GM18873 (cell line): ENCODE results near the gene CAPS.
A peak's percentile ranks its signal among the peaks of the same experiment; 100 is the strongest.

ENCODE experiments used
- ATAC-seq: cut with Tn5 transposase; IDR thresholded peaks from one replicate; pipeline ENCODE4 v1.9.1; 2021; ENCODE audit warnings: mild to moderate bottlenecking, moderate library complexity, moderate number of reproducible peaks; ENCODE audit not compliant: unreplicated experiment, low FRiP score

Gene CAPS

GRCh38 chr19:5891938-5892771 is 21.9 kb upstream of the CAPS start:
- ATAC-seq: no peak

DNA sequence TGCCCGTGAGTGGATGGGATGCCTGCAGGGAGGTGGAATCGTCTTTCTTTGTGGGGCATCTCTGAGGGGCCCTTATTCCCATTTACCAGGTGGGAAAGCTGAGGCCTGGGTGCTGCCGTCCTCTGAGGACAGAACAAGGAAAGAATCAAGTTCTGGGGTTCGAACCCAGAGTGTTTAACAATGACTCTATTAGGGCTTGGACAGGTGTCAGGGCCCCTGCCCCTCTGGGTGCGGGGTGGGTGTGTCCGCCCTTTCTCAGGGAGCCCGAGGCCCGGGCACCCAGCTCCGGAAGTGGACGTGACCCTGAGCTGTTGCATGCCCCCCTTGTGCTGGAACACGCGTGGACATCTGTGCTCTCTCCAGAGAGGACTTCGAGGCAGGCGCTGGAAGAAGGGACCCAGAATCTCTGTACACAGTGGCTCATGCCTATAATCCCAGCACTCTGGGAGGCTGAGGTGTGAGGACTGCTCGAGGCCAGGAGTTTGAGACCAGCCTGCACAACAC is 21.2 kb upstream of the CAPS start:
- no peak for ATAC-seq

DNA sequence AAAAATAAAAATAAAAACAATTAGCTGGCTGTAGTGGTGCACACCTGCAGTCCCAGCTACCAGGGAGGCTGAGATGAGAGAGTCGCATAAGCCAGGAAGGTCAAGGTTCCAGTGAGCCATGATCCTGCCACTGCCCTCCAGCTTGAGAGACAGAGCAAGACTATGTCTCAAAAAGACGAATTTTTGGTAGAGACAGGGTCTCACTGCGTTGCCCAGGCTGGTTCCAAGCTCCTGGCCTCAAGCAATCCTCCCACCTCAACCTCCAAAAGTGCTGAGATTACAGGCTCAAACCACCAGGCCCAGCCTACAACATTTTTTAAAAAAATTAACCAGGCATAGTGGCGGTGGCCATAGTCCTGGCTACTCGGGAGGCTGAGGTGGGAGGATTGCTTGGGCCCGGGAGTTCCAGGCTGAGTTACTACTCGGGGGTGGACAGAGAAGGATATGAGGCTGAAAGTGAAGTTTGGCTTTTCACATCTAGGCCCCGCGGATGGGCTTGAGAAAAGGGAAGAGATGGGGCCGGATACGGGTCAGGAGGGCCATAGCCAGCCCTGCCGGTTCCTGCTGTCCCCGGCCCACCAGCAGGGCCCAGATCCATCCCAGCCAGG is 20.7 kb upstream of the CAPS start:
- no peak for ATAC-seq

GRCh38 chr19:5893907-5894703 is 19.9 kb upstream of the CAPS start:
- ATAC-seq: no peak

DNA sequence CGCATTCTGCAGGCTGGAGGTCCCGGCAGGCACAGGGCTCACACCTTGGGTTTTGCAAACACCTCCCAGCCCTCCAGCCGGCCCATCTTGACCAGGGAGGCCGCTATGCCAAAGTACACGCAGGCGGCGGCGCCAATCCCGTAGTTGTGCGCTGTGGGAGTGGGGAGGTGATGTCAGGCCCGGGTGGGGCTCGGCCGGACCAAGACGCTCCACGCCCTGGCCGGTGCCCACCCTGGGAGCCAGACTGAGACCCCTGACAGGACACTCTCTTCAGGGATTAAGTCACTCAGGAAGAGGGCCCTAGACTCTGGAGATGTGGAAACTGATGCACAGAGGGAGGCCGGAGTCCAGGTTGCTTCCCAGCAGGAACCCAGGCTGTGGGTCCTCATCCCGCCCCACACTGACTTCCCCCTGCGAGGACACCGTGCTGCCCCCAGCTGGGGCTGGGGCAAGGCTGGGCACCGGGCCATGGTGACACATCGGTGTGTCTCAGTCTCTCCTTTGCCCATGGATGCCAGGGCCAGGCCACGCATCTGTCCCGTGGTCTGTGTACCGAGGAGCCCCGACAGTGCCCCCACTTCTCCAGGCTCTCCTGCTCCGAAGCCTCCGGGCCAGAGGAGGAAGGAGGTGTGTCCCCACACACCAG is 19.2 kb upstream of the CAPS start:
- ATAC-seq: no peak

DNA sequence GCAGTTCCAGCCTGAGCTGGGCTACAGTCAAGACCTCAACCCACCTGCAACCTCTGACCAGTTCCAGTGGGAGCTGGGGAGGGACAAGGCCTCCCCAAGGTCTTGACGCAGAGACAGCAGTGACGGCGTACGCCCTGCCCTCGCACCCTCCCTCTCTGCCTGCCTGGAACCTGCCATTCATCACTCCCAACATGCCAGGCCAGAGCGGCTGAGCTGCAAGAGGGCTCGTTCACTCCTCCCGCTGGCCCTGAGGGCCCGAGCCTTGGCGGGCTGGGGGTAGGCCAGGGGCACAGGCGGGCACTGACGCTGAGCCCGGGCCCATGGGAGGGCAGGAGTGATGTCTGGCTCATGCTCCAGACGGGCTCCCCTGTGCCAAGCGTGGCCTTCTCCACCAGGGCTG is 18.6 kb upstream of the CAPS start:
- no peak for ATAC-seq

DNA sequence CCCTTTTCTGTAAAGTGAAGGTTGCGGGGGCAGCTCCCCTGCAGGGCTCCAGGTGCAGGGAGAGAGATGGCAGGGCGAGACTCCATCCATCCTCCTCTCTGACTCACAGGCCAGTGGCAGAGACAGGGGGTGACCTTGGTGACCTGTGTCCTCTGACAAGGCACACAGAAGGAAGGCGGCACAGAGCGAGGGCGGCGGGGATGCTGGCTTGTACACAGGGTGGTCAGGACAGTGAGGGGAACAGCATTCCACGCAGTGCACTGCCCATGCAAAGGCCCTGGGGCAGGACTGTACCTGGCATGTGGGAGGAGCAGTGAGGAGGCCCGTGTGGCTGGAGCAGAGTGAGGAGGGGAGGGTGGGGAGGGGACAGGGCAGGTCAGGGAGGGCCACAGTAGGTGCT is 18.2 kb upstream of the CAPS start:
- ATAC-seq: no peak

DNA sequence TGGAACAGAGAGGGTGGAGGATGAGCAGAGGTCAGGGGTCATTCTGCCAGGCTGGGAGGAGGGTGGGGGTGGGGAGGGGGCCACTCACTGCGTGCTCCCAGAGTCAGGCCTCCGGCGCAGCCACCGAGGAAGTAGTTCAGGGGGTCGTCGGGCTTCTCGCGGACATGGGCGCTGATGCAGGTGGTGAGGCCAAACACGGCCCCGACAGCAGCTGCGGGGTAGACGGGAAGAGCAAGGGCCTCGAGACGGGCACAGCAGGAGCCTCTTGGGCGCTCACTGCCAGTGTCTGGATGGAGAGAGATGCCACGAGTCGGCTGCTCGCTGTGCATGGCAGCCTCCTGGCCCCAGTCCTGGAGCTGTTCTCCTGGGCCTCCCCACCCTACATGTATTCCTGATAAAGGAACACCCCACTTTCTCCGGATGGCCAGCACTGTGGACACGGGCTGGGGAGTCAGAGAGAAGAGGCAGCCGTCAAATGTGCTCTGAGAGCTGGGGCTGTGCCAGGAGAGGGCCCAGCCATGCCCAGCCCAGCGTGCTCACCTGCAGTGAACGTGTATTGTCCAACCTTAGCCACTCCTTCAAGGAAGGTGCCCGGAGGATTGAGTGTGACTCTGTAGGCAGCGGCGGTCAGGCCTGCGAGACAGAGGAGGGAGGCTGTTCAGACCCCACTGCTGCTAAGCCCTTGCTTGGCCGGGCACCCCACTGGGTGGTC is 17.5 kb upstream of the CAPS start:
- no peak for ATAC-seq

GRCh38 chr19:5897189-5897969 is 16.7 kb upstream of the CAPS start:
- no peak for ATAC-seq

DNA sequence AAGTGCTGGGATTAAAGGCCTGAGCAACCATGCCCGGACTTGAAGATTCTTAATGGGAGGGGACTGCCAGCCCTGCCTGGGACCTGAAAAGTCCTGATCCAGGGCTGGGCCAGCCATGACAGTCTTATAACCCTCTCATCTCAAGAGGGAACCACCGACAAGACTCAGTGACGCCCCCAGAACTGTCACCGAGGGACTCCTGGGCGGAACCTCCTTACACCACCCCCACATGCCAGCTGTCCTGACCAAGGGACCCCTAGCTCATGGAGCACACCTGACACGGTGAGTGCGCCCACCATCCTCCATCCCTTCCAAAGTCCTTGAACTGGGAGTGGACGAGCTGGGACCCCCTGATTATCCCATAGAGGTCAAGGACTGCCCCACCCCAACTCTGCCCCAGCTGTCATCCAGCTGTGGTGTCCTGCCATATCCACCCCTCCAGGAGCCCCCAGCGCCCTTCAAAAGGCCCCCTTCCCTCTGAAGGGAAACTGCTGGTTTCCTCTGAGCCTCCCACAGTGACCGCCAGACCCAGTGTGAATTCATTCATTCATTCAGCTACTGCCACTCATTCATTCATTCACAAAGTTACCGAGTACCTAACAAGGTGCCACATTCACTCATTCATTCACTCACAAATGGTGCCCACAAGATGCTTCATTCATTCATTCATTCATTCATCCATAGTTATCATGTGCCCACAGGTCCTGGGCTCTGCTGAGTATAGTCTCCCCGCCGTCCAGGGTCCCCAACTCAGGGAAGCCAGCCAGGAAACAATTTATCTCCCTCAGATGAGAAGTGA is 14.1 kb upstream of the CAPS start:
- ATAC-seq: no peak

DNA sequence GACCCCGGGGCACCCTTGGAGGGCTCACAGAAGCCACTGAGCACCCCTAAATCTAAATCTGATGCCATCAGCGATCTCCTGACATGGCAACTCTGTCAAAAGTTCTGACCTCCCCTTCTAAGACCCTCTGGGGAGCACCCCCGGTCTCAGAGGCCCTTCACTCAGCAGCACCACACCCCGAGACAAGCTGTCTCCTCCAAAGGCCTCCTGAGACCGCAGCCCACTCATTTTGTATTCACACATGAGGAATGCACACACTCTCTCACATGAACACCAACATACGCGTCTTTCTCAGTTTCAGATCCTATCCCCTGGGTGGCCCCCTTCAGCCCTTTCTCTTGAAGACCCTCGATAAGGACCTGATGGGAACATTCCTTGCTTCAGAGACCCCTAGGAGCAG is 13.1 kb upstream of the CAPS start:
- ATAC-seq: no peak

DNA sequence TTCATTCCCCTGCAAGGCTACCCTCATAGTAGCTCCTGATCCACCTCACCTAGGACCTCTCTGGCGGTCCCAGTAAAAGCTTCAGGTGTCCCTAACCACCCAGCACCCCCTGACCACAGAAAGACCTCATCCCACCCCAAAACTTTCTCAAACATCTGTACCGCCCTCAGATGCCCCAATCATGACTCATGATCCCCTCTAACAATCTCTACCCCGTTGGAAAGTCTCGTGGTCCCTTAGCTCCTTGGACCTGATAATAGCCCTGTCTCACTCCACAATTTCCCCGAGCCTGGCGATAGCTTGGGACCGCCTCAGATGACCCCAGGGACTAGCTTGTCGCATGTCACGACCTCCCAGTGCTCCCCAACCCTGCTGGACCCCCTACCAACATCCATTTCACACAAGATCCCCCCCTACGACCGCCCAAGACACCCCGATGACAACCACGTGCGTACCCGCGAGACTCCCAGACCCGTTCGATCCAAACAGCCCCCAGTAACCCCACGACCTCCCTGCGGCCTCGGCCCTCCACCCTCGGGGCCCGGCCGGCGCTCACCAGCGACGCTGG is 10.9 kb upstream of the CAPS start:
- ATAC-seq: no peak

GRCh38 chr19:5903624-5904351 is 10.3 kb upstream of the CAPS start, which contains the start of gene NDUFA11:
Gene NDUFA11, minus strand, starts transcription at chr19:5903790. Its CDS starts 82 bp downstream, at chr19:5903708.
- ATAC-seq: peak; percentile 16

GRCh38 chr19:5904352-5905113 is 9.5 kb upstream of the CAPS start, which contains the start of gene VMAC:
Gene VMAC, plus strand, starts transcription at chr19:5904872. Its CDS starts 19 bp downstream, at chr19:5904891.
- peak; percentile 82 for ATAC-seq

DNA sequence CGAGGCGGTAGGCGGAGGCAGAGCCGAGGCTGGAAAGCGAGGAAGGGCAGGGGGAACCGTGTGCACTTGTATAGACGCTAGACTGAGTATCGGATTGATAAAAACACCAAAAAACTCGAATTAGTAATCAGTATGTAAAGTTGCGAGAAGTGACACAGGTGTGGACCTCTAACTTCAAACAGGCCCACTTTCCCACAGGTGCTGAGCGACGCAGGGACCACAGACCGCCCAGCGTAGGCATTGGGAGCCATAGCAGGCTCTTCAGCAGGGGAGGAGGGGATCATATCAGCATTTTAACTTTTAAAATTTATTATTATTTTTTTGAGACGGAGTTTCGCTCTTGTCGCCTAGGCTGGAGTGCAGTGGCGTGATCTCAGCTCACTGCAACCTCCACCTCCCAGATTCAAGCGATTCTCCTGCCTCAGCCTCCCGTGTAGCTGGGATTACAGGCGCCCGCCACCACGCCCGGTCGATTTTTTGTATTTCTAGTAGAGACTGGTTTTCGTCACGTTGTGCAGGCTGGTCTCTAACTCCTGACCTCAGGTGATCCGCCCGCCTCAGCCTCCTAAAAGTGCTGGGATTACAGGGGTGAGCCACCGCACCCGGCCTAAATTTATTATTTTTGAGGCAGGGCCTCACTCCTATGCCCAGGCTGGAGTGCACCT is 8.8 kb upstream of the CAPS start:
- no peak for ATAC-seq

GRCh38 chr19:5907241-5907640 is 6.8 kb upstream of the CAPS start:
- ATAC-seq: no peak
